WTC11 (cell line): ENCODE data around the gene IL1RAPL1. TPM values are rescaled to one million over a fixed set of nuclear protein-coding genes. Genes with fewer than 3 reads are reported as not detected.

ENCODE experiments used
- ATAC-seq: fragments of 200-7000 bp; cut with Tn5 transposase; 2 replicates; pipeline ENCODE4 v1.10.0; 2021; ENCODE audit warnings: mild to moderate bottlenecking, moderate library complexity
- CTCF ChIA-PET: fragments of 300-600 bp; sonication (Branson Sonifier 250); formaldehyde crosslinking; loops from one replicate; lab custom pipeline; 2021; ENCODE audit warnings: antibody characterized with exemption; lab: Charles Lee
- POLR2A ChIA-PET: fragments of 350-600 bp; sonication (Branson Sonifier 250); formaldehyde crosslinking; loops from one replicate; lab custom pipeline; 2021; ENCODE audit warnings: antibody characterized with exemption; lab: Charles Lee
- DNase-seq: peaks from one replicate; pipeline ENCODE4 v3.0.0; 2021; ENCODE audit warnings: low spot score
- H3K27ac Mint-ChIP-seq: 2 replicates; pipeline ENCODE4 v1.8.0; 2021; ENCODE audit warnings: mixed read lengths
- H3K27me3 Mint-ChIP-seq: 2 replicates; pipeline ENCODE4 v1.8.0; 2021; ENCODE audit warnings: low read depth, mild to moderate bottlenecking, moderate library complexity, mixed read lengths
- H3K36me3 Mint-ChIP-seq: 2 replicates; pipeline ENCODE4 v1.8.0; 2021; ENCODE audit warnings: mixed read lengths
- H3K4me1 Mint-ChIP-seq: 2 replicates; pipeline ENCODE4 v1.8.0; 2022; ENCODE audit warnings: mixed read lengths
- H3K4me3 Mint-ChIP-seq: 2 replicates; pipeline ENCODE4 v1.8.0; 2021; ENCODE audit warnings: mild to moderate bottlenecking, moderate library complexity, mixed read lengths
- H3K9me3 Mint-ChIP-seq: 2 replicates; pipeline ENCODE4 v1.8.0; 2021; ENCODE audit warnings: mixed read lengths
- ARID4B ChIP-seq: sonication (generic); formaldehyde crosslinking; IDR thresholded peaks from 2 replicates; pipeline ENCODE4 v1.8.0; 2023; ENCODE audit warnings: missing genetic modification reagents, mild to moderate bottlenecking, borderline replicate concordance
- FOXJ3 ChIP-seq: sonication (generic); formaldehyde crosslinking; IDR thresholded peaks from 2 replicates; pipeline ENCODE4 v1.9.0; 2021; ENCODE audit warnings: missing genetic modification reagents, mild to moderate bottlenecking, borderline replicate concordance
- HMGA2 ChIP-seq: fragments of 250-450 bp; sonication (Bioruptor Pico); IDR thresholded peaks from 2 replicates; pipeline ENCODE4 v1.4.0; 2021; ENCODE audit warnings: mild to moderate bottlenecking, moderate library complexity
- MXD4 ChIP-seq: fragments of 250-450 bp; sonication (Bioruptor Pico); IDR thresholded peaks from 2 replicates; pipeline ENCODE4 v1.8.0; 2021; ENCODE audit warnings: mild to moderate bottlenecking, moderate library complexity, borderline replicate concordance
- NFYB ChIP-seq: sonication (generic); formaldehyde crosslinking; conservative IDR thresholded peaks from 2 replicates; pipeline ENCODE4 v1.8.0; 2022; ENCODE audit warnings: low read depth, missing genetic modification reagents
- NR1H2 ChIP-seq: sonication (generic); formaldehyde crosslinking; IDR thresholded peaks from 2 replicates; pipeline ENCODE4 v1.9.0; 2021; ENCODE audit warnings: mild to moderate bottlenecking, moderate library complexity, missing genetic modification reagents
- OVOL2 ChIP-seq: fragments of 250-450 bp; sonication (Bioruptor Pico); IDR thresholded peaks from 2 replicates; pipeline ENCODE4 v1.9.0; 2021; ENCODE audit warnings: mild to moderate bottlenecking, borderline replicate concordance
- SP1 ChIP-seq: sonication (generic); formaldehyde crosslinking; conservative IDR thresholded peaks from 2 replicates; pipeline ENCODE4 v1.8.1; 2022; ENCODE audit warnings: missing genetic modification reagents
- STAT6 ChIP-seq: sonication (generic); formaldehyde crosslinking; conservative IDR thresholded peaks from 2 replicates; pipeline ENCODE4 v1.8.1; 2023; ENCODE audit warnings: mild to moderate bottlenecking, low read depth, missing genetic modification reagents, moderate library complexity
- TCF7 ChIP-seq: sonication (generic); formaldehyde crosslinking; IDR thresholded peaks from 2 replicates; pipeline ENCODE4 v1.8.0; 2022; ENCODE audit warnings: mild to moderate bottlenecking, low read depth, missing genetic modification reagents, moderate library complexity
- USF1 ChIP-seq: sonication (generic); formaldehyde crosslinking; IDR thresholded peaks from 2 replicates; pipeline ENCODE4 v1.8.0; 2022; ENCODE audit warnings: mild to moderate bottlenecking, missing genetic modification reagents
- ZMAT4 ChIP-seq: fragments of 250-450 bp; sonication (Bioruptor Pico); IDR thresholded peaks from 2 replicates; pipeline ENCODE4 v1.9.0; 2021; ENCODE audit warnings: mild to moderate bottlenecking
- ZNF416 ChIP-seq: fragments of 250-450 bp; sonication (Bioruptor Pico); IDR thresholded peaks from 2 replicates; pipeline ENCODE4 v1.9.0; 2021; ENCODE audit warnings: mild to moderate bottlenecking, inconsistent platforms
- ZNF532 ChIP-seq: fragments of 250-450 bp; sonication (Bioruptor Pico); IDR thresholded peaks from 2 replicates; pipeline ENCODE4 v1.9.0; 2021; ENCODE audit warnings: mild to moderate bottlenecking, borderline replicate concordance
- ZNF671 ChIP-seq: fragments of 250-450 bp; sonication (Bioruptor Pico); IDR thresholded peaks from 2 replicates; pipeline ENCODE4 v1.8.0; 2021; ENCODE audit warnings: mild to moderate bottlenecking
- total RNA-seq: library from RNA; stranded (reverse); gene quantifications from 3 replicates; pipeline ENCODE4 v1.2.3, GENCODE V29; 2021
- TF ChIP-seq, protein P1 (sequence below): fragments of 250-450 bp; sonication (Bioruptor Pico); IDR thresholded peaks from 2 replicates; pipeline ENCODE4 v2.1.2; 2022; ENCODE audit warnings: mild to moderate bottlenecking, moderate library complexity

Gene IL1RAPL1
- total RNA-seq, 1 experiment from 2014 or later, result 0.13 TPM

- no peak for TF ChIP-seq USF1 (CRISPR knock-in tag)
- TF ChIP-seq, all 79 proteins: peak for 0
Measured at GRCh38 chrX:29903360-29903759, 1316.1 kb downstream of the IL1RAPL1 start (continued).

- Mint-ChIP-seq H3K27me3 (no peaks in the 10 kb centered on the region), H3K9me3 (peaks cover 4% of the 10 kb centered on the region; the same call in 1 of the 2 replicates), H3K36me3 (no peaks in the 10 kb centered on the region), H3K4me3 (no peak overlapping the region), H3K27ac (no peak overlapping the region), H3K4me1 (no peaks in the 10 kb centered on the region; the same call in 1 of the 2 replicates)
- ATAC-seq (no peak), DNase-seq (no peak)
- TF ChIP-seq TCF7 (CRISPR knock-in tag) (no peak), ZMAT4 (CRISPR knock-in tag) (no peak), ZNF532 (CRISPR knock-in tag) (no peak), HMGA2 (CRISPR knock-in tag) (no peak)
- POLR2A ChIA-PET, result no interaction called here
- CTCF ChIA-PET, result no interaction called here
Measured at GRCh38 chrX:29911673-29912072, 1324.4 kb downstream of the IL1RAPL1 start.

DNA sequence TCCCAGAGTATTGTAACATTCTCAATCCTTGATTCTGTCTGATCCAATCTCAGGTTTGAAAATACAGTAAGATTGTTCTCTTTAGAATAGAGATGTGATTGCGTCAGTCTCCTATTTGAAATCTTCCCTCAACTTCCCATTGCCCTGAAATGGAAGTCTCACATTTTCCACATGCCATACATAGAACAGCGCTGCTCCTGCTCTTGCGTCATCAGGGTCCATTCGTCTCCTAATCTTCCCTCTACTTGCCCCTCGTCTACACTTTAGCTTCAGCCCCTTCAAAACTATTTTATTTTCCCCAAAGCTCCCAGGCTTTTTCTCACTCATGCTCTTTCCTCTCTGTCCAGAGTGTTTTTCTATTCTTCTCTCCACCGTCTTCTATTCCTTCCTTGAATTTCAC is 1326.4 kb downstream of the IL1RAPL1 start:
- Mint-ChIP-seq H3K36me3 (no peaks in the 10 kb centered on the region), H3K27ac (no peak overlapping the region), H3K4me3 (no peak overlapping the region), H3K4me1 (no peaks in the 10 kb centered on the region; the same call in 1 of the 2 replicates), H3K27me3 (no peaks in the 10 kb centered on the region), H3K9me3 (peaks cover 4% of the 10 kb centered on the region; the same call in 1 of the 2 replicates)
- TF ChIP-seq ARID4B (CRISPR knock-in tag) (no peak), ZNF671 (CRISPR knock-in tag) (no peak), STAT6 (CRISPR knock-in tag) (no peak), MXD4 (CRISPR knock-in tag) (no peak), NR1H2 (no peak), OVOL2 (CRISPR knock-in tag) (no peak), NFYB (no peak), FOXJ3 (CRISPR knock-in tag) (no peak), SP1 (no peak), ZNF416 (no peak)
- TF ChIP-seq, protein P1, sequence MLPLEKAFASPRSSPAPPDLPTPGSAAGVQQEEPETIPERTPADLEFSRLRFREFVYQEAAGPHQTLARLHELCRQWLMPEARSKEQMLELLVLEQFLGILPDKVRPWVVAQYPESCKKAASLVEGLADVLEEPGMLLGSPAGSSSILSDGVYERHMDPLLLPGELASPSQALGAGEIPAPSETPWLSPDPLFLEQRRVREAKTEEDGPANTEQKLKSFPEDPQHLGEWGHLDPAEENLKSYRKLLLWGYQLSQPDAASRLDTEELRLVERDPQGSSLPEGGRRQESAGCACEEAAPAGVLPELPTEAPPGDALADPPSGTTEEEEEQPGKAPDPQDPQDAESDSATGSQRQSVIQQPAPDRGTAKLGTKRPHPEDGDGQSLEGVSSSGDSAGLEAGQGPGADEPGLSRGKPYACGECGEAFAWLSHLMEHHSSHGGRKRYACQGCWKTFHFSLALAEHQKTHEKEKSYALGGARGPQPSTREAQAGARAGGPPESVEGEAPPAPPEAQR, result no peak
- ChIA-PET POLR2A (no interaction called here), CTCF (no interaction called here)
- no peak for ATAC-seq
- no peak for DNase-seq
